ENCODE measurements around the gene RFX4. TPM values are rescaled to one million over a fixed set of nuclear protein-coding genes. Genes with fewer than 3 reads are reported as not detected.
A peak's percentile ranks its signal among the peaks of the same experiment; 100 is the strongest.

The RFX4 gene
- polyA plus RNA-seq, 2 donors = not detected

GRCh38 chr12:106774005-106774807 is 191.4 kb downstream of the RFX4 start, which contains the start of gene RIC8B:
Gene RIC8B (plus strand): TSS chr12:106774682. CDS start chr12:106774746, 64 bp downstream.
- Histone ChIP-seq H3K4me1 (ENCODE audit: control insufficient read depth in 2 of 2, insufficient read depth in 2 of 2, low read length in 1 of 2) (peaks cover 2 to 3% of the 10 kb centered on the region in 2 donors), H3K27me3 (ENCODE audit: control insufficient read depth in 1 of 2, insufficient read depth in 2 of 2, low read length in 2 of 2) (no peaks in the 10 kb centered on the region), H3K27ac (ENCODE audit: low read depth in 2 of 2, low read length in 1 of 2) (peak within 1 kb of the TSS; percentile 90), H3K36me3 (ENCODE audit: control insufficient read depth in 2 of 2, insufficient read depth in 2 of 2, low read length in 1 of 2) (no peaks in the 10 kb centered on the region), H3K9me3 (ENCODE audit: control insufficient read depth in 2 of 2, insufficient read depth in 1 of 2, low read depth in 1 of 2, low read length in 1 of 2) (no peaks in the 10 kb centered on the region), H3K4me3 (ENCODE audit: low read depth in 1 of 2, low read length in 2 of 2) (peak within 1 kb of the TSS; percentile 76 to 81)
- 1% methylated on average over 66 of the region's 66 CpGs for WGBS, 2 donors

GRCh38 chr12:106774808-106775524 is 192.2 kb downstream of the RFX4 start:
- Histone ChIP-seq H3K27me3 (ENCODE audit: control insufficient read depth in 1 of 2, insufficient read depth in 2 of 2, low read length in 2 of 2) (no peaks in the 10 kb centered on the region), H3K36me3 (ENCODE audit: control insufficient read depth in 2 of 2, insufficient read depth in 2 of 2, low read length in 1 of 2) (no peaks in the 10 kb centered on the region), H3K27ac (ENCODE audit: low read depth in 2 of 2, low read length in 1 of 2) (peak overlapping the region; percentile 88 to 90), H3K9me3 (ENCODE audit: control insufficient read depth in 2 of 2, insufficient read depth in 1 of 2, low read depth in 1 of 2, low read length in 1 of 2) (no peaks in the 10 kb centered on the region), H3K4me1 (ENCODE audit: control insufficient read depth in 2 of 2, insufficient read depth in 2 of 2, low read length in 1 of 2) (peaks cover 2 to 3% of the 10 kb centered on the region in 2 donors), H3K4me3 (ENCODE audit: low read depth in 1 of 2, low read length in 2 of 2) (peak overlapping the region; percentile 76 to 81)
- WGBS, 2 donors = 5% methylated on average over 29 of the region's 29 CpGs

GRCh38 chr12:106776897-106777296 is 194.1 kb downstream of the RFX4 start:
- Histone ChIP-seq H3K27me3 (ENCODE audit: control insufficient read depth in 1 of 2, insufficient read depth in 2 of 2, low read length in 2 of 2) (no peaks in the 10 kb centered on the region), H3K4me1 (ENCODE audit: control insufficient read depth in 2 of 2, insufficient read depth in 2 of 2, low read length in 1 of 2) (peaks cover 2 to 3% of the 10 kb centered on the region in 2 donors), H3K9me3 (ENCODE audit: control insufficient read depth in 2 of 2, insufficient read depth in 1 of 2, low read depth in 1 of 2, low read length in 1 of 2) (no peaks in the 10 kb centered on the region), H3K27ac (ENCODE audit: low read depth in 2 of 2, low read length in 1 of 2) (no peak overlapping the region), H3K4me3 (ENCODE audit: low read depth in 1 of 2, low read length in 2 of 2) (no peak overlapping the region), H3K36me3 (ENCODE audit: control insufficient read depth in 2 of 2, insufficient read depth in 2 of 2, low read length in 1 of 2) (no peaks in the 10 kb centered on the region)
- 97 to 99% methylated on average over 5 of the region's 5 CpGs for WGBS, 2 donors

GRCh38 chr12:106780010-106780631 is 197.3 kb downstream of the RFX4 start:
- H3K27me3 ChIP-seq (ENCODE audit: control insufficient read depth in 1 of 2, insufficient read depth in 2 of 2, low read length in 2 of 2) = no peaks in the 10 kb centered on the region
- 35 to 49% methylated on average over 3 of the region's 3 CpGs for WGBS, 2 donors
- H3K36me3 ChIP-seq (ENCODE audit: control insufficient read depth in 2 of 2, insufficient read depth in 2 of 2, low read length in 1 of 2) = no peaks in the 10 kb centered on the region
- peaks cover 0 to 2% of the 10 kb centered on the region in 2 donors for H3K9me3 ChIP-seq (ENCODE audit: control insufficient read depth in 2 of 2, insufficient read depth in 1 of 2, low read depth in 1 of 2, low read length in 1 of 2)
- no peak overlapping the region for H3K4me3 ChIP-seq (ENCODE audit: low read depth in 1 of 2, low read length in 2 of 2)
- no peak overlapping the region for H3K27ac ChIP-seq (ENCODE audit: low read depth in 2 of 2, low read length in 1 of 2)
- H3K4me1 ChIP-seq (ENCODE audit: control insufficient read depth in 2 of 2, insufficient read depth in 2 of 2, low read length in 1 of 2) = no peaks in the 10 kb centered on the region

GRCh38 chr12:106782619-106783018 is 199.8 kb downstream of the RFX4 start:
- H3K4me1 ChIP-seq (ENCODE audit: control insufficient read depth in 2 of 2, insufficient read depth in 2 of 2, low read length in 1 of 2) = no peaks in the 10 kb centered on the region
- no peaks in the 10 kb centered on the region for H3K27me3 ChIP-seq (ENCODE audit: control insufficient read depth in 1 of 2, insufficient read depth in 2 of 2, low read length in 2 of 2)
- H3K9me3 ChIP-seq (ENCODE audit: control insufficient read depth in 2 of 2, insufficient read depth in 1 of 2, low read depth in 1 of 2, low read length in 1 of 2) = peaks cover 0 to 2% of the 10 kb centered on the region in 2 donors
- H3K4me3 ChIP-seq (ENCODE audit: low read depth in 1 of 2, low read length in 2 of 2) = no peak overlapping the region
- no peak overlapping the region for H3K27ac ChIP-seq (ENCODE audit: low read depth in 2 of 2, low read length in 1 of 2)
- no peaks in the 10 kb centered on the region for H3K36me3 ChIP-seq (ENCODE audit: control insufficient read depth in 2 of 2, insufficient read depth in 2 of 2, low read length in 1 of 2)
- 69 to 72% methylated on average over 1 of the region's 1 CpG for WGBS, 2 donors

GRCh38 chr12:106783515-106783914 is 200.7 kb downstream of the RFX4 start:
- peaks cover 0 to 2% of the 10 kb centered on the region in 2 donors for H3K9me3 ChIP-seq (ENCODE audit: control insufficient read depth in 2 of 2, insufficient read depth in 1 of 2, low read depth in 1 of 2, low read length in 1 of 2)
- H3K27me3 ChIP-seq (ENCODE audit: control insufficient read depth in 1 of 2, insufficient read depth in 2 of 2, low read length in 2 of 2) = no peaks in the 10 kb centered on the region
- peaks cover 0 to 1% of the 10 kb centered on the region in 2 donors for H3K4me1 ChIP-seq (ENCODE audit: control insufficient read depth in 2 of 2, insufficient read depth in 2 of 2, low read length in 1 of 2)
- 69 to 81% methylated on average over 5 of the region's 5 CpGs for WGBS, 2 donors
- H3K4me3 ChIP-seq (ENCODE audit: low read depth in 1 of 2, low read length in 2 of 2) = no peak overlapping the region
- H3K27ac ChIP-seq (ENCODE audit: low read depth in 2 of 2, low read length in 1 of 2) = no peak overlapping the region
- H3K36me3 ChIP-seq (ENCODE audit: control insufficient read depth in 2 of 2, insufficient read depth in 2 of 2, low read length in 1 of 2) = no peaks in the 10 kb centered on the region

- H3K27ac ChIP-seq (ENCODE audit: low read depth in 2 of 2, low read length in 1 of 2) = no peak overlapping the region
- 80 to 90% methylated on average over 2 of the region's 2 CpGs for WGBS, 2 donors
Measured at GRCh38 chr12:106790020-106790419, 207.2 kb downstream of the RFX4 start.

GRCh38 chr12:106791531-106791930 is 208.7 kb downstream of the RFX4 start:
- Histone ChIP-seq H3K4me3 (ENCODE audit: low read depth in 1 of 2, low read length in 2 of 2) (no peak overlapping the region), H3K36me3 (ENCODE audit: control insufficient read depth in 2 of 2, insufficient read depth in 2 of 2, low read length in 1 of 2) (peaks cover 6 to 7% of the 10 kb centered on the region in 2 donors), H3K27ac (ENCODE audit: low read depth in 2 of 2, low read length in 1 of 2) (no peak overlapping the region), H3K9me3 (ENCODE audit: control insufficient read depth in 2 of 2, insufficient read depth in 1 of 2, low read depth in 1 of 2, low read length in 1 of 2) (no peaks in the 10 kb centered on the region), H3K4me1 (ENCODE audit: control insufficient read depth in 2 of 2, insufficient read depth in 2 of 2, low read length in 1 of 2) (peaks cover 0 to 3% of the 10 kb centered on the region in 2 donors), H3K27me3 (ENCODE audit: control insufficient read depth in 1 of 2, insufficient read depth in 2 of 2, low read length in 2 of 2) (no peaks in the 10 kb centered on the region)

More at GRCh38 chr12:106790020-106790419, 207.2 kb downstream of the RFX4 start:
- peaks cover 0 to 3% of the 10 kb centered on the region in 2 donors for H3K4me1 ChIP-seq (ENCODE audit: control insufficient read depth in 2 of 2, insufficient read depth in 2 of 2, low read length in 1 of 2)
- H3K36me3 ChIP-seq (ENCODE audit: control insufficient read depth in 2 of 2, insufficient read depth in 2 of 2, low read length in 1 of 2) = peaks cover 6 to 7% of the 10 kb centered on the region in 2 donors
- no peaks in the 10 kb centered on the region for H3K27me3 ChIP-seq (ENCODE audit: control insufficient read depth in 1 of 2, insufficient read depth in 2 of 2, low read length in 2 of 2)
- no peaks in the 10 kb centered on the region for H3K9me3 ChIP-seq (ENCODE audit: control insufficient read depth in 2 of 2, insufficient read depth in 1 of 2, low read depth in 1 of 2, low read length in 1 of 2)
- no peak overlapping the region for H3K4me3 ChIP-seq (ENCODE audit: low read depth in 1 of 2, low read length in 2 of 2)

- H3K4me1 ChIP-seq (ENCODE audit: control insufficient read depth in 2 of 2, insufficient read depth in 2 of 2, low read length in 1 of 2) = no peaks in the 10 kb centered on the region
- no peak overlapping the region for H3K27ac ChIP-seq (ENCODE audit: low read depth in 2 of 2, low read length in 1 of 2)
- H3K27me3 ChIP-seq (ENCODE audit: control insufficient read depth in 1 of 2, insufficient read depth in 2 of 2, low read length in 2 of 2) = no peaks in the 10 kb centered on the region
- no peak overlapping the region for H3K4me3 ChIP-seq (ENCODE audit: low read depth in 1 of 2, low read length in 2 of 2)
- WGBS, 2 donors = 76 to 77% methylated on average over 1 of the region's 1 CpG
- no peaks in the 10 kb centered on the region for H3K9me3 ChIP-seq (ENCODE audit: control insufficient read depth in 2 of 2, insufficient read depth in 1 of 2, low read depth in 1 of 2, low read length in 1 of 2)
- peaks cover 6 to 7% of the 10 kb centered on the region in 2 donors for H3K36me3 ChIP-seq (ENCODE audit: control insufficient read depth in 2 of 2, insufficient read depth in 2 of 2, low read length in 1 of 2)
Measured at GRCh38 chr12:106794369-106794768, 211.6 kb downstream of the RFX4 start.

All from esophagus (tissue), 2 donors.